Activated T-helper 9 cell treated with anti-CD3 and anti-CD28 coated beads, Interleukin-2, amount 50 U/mL, for 16 hours (primary cell): ENCODE results near the gene RRBP1.
"Not testable (repeated sequence)": the region's sequence is repeated elsewhere in the genome, so short reads cannot be mapped to it uniquely, and the experiment has no call there.

Source experiments
- DNase-seq: peaks from one replicate; pipeline ENCODE4 v3.0.0-alpha.2; 2020; ENCODE audit warnings: low read depth

Gene RRBP1

DNA sequence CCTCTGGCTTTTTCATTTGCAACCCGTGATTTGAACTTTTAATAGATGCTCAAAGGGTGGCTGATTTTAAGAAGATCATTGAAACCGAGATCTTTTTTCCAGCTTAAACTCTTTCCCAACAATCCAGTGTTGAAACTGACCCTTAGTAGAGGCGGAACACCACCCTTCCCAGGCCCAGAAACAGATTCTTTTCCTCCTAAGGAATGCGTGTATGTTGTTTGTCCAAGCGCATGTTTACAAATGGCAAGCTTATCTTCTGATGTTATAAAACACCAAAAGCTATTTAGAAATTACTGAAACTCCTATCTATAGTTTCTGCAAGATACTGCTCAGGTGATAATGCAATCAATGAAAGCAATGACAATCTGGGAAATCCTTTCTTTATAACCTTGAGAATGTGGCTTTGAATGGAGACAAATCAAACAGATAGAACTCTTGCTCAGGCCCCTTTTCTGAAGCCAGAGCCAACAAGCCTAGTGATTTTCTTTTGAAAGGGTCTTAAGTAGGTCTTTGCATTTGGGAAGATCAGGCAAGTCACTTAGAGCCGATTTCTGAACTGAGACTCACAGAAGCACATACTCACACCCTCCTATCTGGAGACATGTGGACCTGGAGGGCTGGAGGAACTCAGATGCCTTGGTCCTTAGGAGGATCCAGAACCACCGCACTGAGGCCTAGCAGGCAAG, 26.8 kb upstream of the RRBP1 start:
- DNase-seq: no peak

DNA sequence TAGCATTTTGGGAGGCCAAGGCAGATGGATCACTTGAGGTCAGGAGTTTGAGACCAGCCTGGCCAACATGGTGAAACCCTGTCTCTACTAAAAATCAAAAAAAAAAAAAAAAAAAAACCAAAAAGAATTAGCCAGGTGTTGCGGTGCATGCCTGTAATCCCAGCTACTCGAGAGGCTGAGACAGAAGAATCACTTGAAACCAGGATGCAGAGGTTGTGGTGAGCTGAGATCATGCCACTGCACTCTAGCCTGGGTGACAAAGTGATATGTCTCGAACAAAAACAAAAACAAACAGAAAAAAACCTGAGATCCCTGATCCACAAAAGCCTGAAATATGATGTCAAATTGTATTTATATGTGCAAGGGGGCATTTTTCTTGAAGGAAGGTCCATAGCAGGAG, 25.9 kb upstream of the RRBP1 start:
- not testable (repeated sequence) for DNase-seq

DNA sequence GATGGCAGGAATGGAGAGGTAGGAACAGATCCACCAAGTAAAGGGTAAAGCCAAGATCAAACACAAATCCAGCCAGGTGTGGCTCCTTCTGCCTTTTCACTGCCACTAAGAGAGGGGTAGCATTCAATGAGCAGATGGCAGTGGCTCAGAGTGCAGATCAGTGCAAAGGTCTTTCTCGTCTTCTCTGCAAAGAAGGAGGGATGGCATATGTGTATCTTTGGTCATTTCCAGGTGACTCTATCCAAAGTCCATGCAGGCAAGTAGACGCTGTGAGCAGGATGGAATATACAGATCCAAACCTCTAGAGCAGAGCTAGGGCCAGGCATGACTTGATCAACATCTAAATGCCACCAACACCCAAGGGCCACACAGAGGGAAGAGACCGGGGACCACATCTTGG, 24.6 kb upstream of the RRBP1 start:
- DNase-seq: no peak

DNA sequence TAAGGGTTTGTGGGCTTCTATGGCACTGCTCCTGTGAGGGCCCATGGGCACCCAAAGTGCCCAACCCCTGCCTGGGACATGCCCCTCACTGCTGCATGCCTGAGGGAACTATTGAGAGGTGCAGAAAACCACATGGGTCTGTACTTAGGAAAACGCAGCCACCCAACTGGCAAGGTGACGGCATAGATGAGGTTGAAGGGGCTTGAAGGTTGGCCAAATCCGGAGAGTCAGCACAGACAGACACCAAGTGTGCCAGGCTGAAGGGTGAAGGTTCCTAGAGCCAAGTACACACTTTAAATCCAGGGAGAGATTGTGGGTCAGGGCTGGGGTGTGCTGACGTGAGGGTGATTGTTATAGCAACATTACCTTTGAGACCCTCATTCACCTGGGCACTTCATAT, 23.9 kb upstream of the RRBP1 start:
- DNase-seq: no peak

DNA sequence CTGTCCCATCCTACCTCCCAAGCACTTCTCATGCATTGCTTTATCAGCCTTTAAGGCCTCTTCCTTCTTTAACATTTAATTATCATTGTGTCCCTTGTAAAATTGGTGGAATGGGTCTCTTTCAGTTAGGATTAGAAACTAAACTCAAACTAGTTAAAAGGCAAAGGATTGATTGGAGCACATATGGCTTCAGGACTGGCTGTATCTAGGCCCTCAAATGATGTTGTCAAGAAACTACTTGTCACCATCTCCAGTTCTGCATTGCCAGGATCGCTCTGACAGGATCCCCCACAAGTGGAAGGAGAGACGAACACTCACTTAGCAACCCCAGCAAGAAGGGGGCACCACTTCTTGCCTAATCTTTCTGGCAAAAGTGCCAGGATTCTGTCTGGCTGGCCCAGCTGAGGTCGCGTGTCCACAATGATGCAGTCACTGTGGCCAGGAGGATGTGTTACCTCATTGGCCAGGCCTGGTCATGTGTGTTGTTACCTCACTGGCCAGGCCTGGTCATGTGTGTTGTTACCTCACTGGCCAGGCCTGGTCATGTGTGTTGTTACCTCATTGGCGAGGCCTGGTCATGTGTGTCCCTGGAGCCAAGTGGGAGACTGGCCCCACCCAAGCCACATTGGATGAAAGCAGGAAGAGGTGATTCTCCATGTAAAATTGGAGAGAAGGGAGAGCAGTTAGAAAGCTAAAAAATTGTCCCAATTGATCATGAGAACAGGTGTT, 22.7 kb upstream of the RRBP1 start:
- DNase-seq: no peak

DNA sequence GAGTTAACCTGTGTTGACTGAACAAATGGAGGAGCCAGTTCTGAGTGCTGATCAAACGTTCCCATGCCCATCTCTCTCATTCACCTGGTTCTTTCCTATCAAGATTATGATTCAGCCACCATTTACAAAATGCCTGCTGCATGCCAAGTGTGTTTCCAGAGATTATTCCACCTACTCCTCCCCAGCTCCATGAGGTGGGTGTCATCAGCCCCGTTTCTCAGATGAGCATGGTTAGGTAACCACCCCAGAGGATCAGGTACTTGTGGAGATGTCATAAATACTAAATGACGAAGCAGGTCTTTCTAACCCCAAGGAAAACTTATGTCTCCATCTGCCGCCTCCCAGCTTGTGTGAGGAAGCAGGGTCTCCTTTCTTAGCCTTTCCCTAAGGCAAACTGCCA, 19.8 kb upstream of the RRBP1 start:
- DNase-seq: no peak

DNA sequence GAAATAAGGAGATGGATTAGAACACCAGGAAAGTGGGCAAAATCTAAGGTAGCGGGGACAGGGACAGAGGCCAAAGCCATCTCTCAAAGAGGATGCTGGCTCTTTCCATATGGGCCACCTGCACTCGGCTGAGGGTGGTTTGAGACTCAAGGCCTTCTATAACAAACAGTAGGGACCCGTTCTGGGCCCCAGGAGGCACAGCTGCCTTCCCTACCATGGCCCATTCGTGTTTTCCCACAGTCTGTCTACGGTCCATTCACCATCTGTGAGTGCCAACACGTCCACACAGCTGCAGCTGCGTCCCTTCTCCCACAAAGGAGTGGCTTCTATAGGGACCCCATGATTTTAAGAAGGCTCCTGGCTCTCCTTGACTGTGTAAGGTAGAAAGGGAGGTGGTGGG, 18.6 kb upstream of the RRBP1 start:
- DNase-seq: no peak

DNA sequence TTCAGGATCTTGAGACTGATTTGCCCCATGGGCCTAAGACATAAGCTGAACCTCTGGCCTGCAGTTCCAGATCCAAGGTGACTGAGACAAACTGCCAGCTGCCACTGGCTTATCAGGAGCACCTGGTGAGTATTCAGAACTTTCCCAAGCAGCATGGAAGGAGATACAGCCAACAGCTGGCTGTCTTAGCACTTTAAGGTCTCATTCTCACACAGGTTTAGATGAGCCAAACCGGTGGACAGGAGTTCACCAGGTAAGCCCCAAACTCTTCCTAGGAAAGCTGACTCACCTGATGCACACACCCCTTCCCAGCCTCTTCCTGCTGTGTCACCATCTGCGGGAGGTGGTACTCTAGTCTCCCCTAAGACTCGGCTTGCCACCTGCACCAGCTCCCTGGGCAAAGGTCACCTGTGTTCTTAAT, 17.9 kb upstream of the RRBP1 start, which contains the start of gene BANF2:
Gene BANF2, plus strand, starts transcription at position 36 of the 421 bp plus-strand sequence. CDS start 25,060 bp downstream, outside the sequence.
- DNase-seq: no peak

DNA sequence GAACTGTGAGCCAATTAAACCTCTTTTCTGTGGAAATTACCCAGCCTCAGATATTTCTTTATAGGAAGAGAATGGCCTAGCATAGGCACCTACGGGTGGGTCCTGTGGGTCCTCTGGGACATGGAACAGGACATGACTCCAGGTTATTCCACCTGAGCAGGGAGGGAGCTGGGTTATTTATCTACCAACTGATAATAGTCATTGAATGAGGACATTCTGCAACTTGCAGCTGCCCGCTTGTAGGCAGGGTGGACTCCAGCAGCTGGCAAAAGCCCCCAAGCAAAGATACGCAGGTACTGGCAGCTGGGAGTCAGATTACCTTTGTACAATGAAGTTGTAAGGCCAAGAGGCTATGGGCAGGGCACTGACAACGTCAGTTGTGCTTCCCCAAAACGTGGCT, 16.3 kb upstream of the RRBP1 start:
- no peak for DNase-seq

DNA sequence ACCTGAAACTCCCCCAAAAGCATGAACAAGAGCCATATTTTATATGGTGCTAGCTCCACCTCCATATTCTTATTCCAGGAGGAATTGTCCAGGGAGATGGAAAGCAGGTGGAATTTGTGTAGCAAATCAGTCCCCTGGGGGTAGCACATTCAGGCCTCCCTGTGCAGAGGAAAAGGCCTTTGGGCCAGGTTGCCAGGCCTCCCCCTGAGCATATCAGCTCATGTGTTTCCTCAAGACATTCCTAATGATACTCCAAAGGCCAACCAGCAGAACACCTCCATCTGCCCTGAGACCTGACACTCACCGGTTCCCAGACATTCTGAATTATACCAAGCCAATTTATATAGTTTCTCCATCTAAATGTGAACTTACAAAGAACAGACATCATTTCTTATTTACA, 15.1 kb upstream of the RRBP1 start:
- no peak for DNase-seq

DNA sequence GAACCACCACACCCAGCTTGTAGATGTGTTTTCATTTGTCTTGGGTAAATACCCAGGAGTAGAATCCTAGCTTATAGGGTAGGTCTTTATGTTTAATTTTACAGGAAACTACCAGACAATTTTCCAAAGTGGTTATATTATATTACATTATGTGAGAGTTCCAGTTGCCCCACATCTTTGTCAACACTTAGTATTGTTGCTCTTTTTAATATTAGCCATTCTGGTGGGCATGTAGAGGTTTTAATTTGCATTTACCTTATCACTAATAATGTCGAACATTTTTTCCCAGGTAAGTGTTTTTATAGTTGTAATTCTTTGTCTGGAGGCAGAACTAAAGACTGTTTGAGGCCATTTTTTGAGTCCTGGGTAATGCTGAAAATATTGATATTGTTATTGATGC, 14.2 kb upstream of the RRBP1 start:
- no peak for DNase-seq

DNA sequence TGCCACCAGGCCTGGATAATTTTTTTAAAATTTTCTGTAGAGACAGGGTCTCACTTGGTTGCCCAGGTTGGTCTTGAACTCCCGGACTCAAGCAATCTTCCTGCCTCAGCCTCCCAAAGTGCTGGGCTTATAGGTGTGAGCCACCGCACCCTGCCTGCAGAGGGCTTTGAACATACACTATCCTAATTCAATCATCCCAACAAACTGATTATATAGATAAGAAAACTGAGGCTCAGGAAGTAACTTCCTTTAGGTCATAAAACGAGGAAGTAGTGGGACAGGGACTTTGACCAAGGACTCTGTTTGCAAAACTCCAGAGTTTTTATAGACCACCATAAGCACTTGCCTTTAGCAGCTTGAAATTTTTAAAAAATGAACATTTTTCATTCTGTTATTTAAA, 12.7 kb upstream of the RRBP1 start:
- DNase-seq: no peak

DNA sequence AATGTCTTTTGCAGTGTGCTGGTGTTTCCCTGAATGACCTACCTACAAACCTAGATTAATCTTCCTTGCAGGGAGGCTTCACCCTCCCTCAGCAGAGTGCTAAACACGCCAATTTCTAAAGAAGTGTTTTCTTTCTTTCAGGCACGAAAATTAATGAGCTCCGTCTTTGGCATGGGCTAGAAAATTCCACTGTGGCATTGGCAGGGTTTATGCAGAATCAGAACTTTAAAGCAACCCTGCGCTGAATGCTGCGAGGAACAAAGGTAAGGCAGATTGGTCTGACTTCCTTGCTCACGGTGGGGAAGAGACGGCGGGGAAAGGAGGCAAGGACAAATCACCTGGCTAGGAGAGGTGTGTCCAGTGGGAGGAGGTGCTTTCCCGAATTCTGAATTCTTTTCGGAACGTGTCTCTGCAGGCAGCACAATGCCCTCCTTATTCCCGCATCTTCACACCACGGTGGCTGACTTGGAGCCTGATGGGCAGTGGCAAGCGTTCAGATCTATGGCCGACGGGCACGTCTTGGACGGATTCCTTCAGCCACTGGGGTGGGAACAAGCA, 11.5 kb upstream of the RRBP1 start:
- no peak for DNase-seq

DNA sequence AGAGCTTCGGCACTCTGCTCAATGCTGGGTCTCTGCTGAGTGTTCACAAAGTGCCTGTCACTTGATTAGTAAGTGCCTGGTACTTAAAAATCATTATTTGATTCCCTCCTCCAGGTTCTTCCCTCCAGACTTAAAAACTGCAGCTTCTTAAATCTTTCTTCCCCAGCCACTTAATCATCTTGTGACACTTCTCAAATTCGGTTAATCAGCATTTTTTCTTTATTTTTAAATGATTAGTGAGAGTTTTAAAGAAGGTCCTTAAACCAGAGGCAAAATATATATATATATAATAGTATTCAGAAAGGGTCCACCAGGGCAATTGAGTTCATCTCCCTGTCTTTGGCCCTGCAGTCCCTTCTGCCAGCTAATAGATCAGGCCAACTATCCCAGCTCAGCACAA, 9.7 kb upstream of the RRBP1 start:
- no peak for DNase-seq

DNA sequence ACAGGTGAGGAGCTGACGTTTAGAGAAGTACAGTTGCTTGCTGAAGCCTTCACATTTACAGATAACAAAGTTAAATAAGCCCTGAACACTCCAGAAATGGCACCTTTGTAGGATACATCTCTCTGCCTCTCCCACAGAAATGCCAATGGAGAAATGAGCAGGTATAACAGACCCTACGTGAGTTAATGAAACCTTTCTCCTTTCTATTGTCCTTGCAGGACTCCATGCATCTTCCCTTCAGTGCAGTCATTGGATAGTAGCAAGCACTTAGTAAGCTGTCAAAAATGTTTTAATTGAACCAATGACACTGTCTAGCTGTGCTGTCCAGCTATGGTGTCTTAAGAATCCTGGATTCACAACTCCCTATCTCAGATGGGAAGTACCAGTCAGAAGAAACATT, 8.1 kb upstream of the RRBP1 start:
- DNase-seq: no peak

DNA sequence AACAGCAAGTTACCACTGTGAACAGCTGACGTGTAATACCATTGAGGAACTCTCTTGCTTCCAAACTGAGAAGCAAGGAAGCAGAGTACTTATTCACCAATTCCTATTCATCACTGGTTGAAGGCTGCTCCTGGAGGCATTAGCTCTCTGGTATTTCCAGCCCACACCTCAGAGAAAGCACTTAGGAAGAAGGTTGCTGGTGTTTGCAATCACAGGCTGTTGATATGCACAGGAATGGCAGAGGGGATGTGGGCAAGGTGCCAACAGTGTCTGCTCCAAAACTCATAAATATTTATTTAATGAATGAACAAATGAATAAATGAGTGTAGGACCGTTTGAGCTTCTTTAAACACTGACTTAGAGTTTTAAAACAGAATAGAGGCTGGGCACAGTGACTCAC, 6.9 kb upstream of the RRBP1 start:
- no peak for DNase-seq

DNA sequence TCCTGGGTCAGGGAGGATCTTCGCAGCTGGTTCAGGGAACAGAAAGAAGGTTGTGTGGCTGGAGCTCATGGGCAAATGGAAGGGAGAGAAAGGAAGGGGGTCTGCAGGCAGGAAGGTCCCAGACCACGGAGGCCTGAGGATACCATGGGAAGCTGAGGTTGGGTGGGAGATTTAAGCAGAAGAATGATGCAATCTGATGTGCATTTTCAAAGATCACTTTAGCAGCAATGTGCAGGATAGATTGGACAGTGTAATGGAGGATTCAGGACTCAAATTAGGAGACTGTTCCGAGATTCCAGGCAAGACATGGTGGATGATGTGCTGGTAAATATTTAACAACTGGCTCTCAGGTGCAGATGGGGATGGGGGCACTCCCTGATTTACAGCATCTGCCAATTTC, 5.8 kb upstream of the RRBP1 start:
- no peak for DNase-seq

DNA sequence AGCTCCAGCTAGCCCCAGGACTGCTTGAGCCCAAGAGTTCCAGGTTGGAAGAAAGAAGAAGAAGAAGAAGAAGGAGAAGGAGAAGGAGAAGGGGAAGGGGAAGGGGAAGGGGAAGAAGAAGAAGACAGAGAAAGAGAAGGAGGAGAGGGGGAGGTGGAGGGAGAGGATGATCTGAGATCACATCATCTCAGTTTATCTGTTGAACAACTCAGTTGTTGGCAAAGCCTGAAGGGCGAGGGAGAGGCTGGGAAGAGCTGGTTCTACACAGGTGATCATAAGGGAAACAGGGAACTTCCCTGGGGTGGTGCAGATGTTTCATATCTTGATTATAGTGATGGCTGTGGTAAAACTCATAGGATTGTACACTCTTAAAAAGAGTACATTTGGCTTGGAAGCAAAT, 3.1 kb upstream of the RRBP1 start:
- no peak for DNase-seq

DNA sequence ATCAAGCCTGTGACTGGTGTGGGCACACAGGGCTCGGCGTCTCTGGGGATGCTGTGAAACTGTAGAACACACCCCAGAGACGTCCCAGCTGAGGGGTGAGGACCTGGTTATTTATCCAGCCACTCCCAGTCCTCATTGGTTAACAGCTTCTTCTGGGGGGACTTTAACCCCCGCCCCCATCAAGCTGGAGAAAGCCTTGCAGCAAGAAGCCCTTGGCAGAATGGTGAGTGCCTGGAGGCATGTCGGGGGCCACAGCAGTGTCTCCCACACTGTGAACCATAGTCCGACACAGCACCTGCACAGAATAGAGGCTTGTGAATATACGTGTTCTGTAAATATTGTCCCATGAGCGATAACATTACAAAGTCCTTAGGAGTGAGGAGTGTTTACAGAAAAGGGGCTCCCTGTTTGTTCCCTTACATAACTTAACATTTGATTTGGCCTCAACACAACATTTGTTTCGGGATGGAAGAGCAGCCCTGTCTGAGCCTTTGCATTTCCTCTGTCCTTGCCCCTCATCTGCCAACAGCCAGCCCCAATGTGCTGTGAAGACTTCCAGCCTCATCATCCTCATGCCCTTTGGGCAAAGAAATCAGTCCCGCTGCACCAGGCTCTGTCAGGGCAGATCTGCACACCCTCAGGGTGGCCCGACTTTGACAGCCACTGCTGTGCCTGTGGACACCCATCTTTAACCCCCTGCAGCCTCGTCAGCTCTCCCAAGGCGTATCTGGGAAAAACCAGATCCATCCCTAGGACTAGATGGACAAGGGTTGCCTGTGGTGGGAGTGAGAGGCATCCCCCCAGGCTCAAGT, 2.2 kb upstream of the RRBP1 start:
- DNase-seq: no peak

DNA sequence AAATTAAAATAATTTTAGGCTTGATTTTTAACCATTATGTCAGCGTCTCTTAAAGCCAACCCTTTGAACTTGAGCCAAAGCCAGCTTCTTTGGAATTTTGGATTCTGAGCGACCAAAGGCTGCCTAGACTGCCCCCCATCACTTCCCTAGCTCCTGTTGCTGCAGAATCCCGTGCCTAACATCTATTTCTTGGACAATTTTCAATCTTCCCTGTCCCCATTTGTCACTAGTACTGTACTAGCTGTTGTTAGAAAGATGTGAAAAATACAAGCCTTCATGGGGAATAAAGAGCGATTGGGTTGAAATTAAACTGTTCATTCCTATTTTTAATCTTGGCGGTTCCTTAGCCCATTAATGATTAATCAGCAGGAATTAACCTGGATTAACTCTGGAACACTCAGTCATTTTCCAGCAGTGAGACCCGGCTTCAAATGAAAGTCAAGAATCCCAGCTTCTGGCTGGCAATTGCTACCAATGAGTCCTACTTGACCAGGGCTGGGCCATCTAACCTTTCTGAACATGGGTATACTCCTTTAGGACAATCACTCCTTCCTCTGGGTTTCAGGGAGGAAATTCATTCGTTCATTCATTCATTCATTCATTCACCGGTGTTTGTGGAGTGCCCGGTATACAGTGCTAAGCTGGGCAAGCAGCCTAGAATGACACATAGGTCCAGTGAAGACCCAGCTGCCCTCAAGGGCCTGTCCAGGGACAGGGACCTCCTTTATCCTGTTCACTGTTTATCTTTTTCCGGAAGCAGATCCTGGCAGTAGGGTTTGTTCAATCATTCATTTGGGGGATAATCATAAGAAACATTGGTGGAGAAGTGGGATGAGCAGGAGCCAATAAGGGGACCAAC, 1.4 kb upstream of the RRBP1 start:
- DNase-seq: no peak

DNA sequence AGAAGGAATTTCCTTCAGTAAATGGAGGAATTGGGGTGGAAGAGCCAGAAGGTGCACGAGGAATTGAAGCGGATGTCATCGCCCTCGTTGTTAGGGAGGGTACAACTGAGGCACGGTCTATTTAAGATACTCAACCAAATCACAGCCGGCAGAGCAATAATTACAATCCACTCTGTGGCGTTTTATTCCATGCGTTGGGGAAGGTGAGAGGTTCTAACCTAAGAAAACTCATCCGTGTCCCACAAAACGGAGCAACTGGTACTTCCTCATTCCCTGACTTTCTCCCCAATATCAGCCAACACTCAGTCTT, 802 bp upstream of the RRBP1 start:
- no peak for DNase-seq

DNA sequence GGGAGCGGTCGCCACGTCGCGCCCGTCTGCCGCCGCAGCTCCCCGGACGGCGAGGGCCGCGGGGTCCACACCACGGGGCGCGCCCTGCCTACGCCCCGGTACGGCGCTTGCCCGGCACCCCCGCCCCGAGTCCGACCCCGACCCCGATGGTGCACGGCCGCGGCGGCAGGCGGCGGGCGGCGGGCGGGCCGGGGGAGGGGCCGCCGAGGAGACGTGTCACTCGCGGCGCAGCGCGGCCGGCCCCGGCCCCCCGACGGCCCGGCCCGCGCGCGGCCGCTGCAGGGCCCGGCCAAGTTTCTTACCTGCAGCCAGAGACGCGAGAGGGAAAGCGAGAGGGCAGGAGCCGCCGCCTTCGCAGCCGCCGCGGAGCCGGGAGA, 328 bp downstream of the RRBP1 start:
- DNase-seq: no peak
